ENCODE results near the gene PDE4D. TPM values are rescaled to one million over a fixed set of nuclear protein-coding genes. Genes with fewer than 3 reads are reported as not detected.

Gene PDE4D
- total and polyA plus RNA-seq, 2 donors (not counting 3 experiments of a cell fraction or from before 2014, with no cell fraction given), result 34.5 to 51.2 TPM

- intact Hi-C loops (cut with micrococcal nuclease), result no loop called here
- no TSS peak for BruUV-seq (replicated peaks)
- H3K4me3 ChIP-seq (replicated peaks in 1 of 3; ENCODE audit: insufficient read depth in 1 of 3, low read depth in 1 of 3, low read length in 3 of 3), result no peak overlapping the region
- dilution Hi-C loops (cut with MboI; ENCODE audit: extremely low pct_ligation_motif_present, low sequenced_read_pairs), result no loop called here
- H3K36me3 ChIP-seq (ENCODE audit: control insufficient read depth in 2 of 2, extremely low read depth in 1 of 2, insufficient read depth in 2 of 2, low read length in 2 of 2), result no peaks in the 10 kb centered on the region
- H2AFZ ChIP-seq (ENCODE audit: low read depth, low read length), result no peak overlapping the region
- ChIA-PET POLR2A (no interaction called here), CTCF (no interaction called here)
- TF ChIP-seq GATA2 (IDR thresholded peaks at IDR 0.05; ENCODE audit: insufficient read depth, insufficient read length, low read depth, low read length) (no peak), MAX (IDR thresholded peaks at IDR 0.05; ENCODE audit: insufficient read depth, insufficient read length) (no peak), MYC (IDR thresholded peaks at IDR 0.05; ENCODE audit: low read depth, low read length) (no peak), EZH2 (IDR thresholded peaks at IDR 0.05; ENCODE audit: borderline replicate concordance, low read depth, low read length, severe bottlenecking) (no peak), CTCF (IDR thresholded peaks at IDR 0.05; ENCODE audit: extremely low read depth in 1 of 2, insufficient read depth in 1 of 2, low read depth in 1 of 2, low read length in 2 of 2) (no peak), JUN (IDR thresholded peaks at IDR 0.05; ENCODE audit: borderline replicate concordance, insufficient read depth, insufficient read length, low read depth) (no peak), POLR2A (IDR thresholded peaks at IDR 0.05; ENCODE audit: low read depth, low read length) (no peak), FOS (IDR thresholded peaks at IDR 0.05; ENCODE audit: borderline replicate concordance, insufficient read depth, low read length) (no peak), POLR2AphosphoS5 (IDR thresholded peaks at IDR 0.05; ENCODE audit: insufficient read depth, low read depth, low read length) (no peak)
- no peaks in the 10 kb centered on the region for H3K9me1 ChIP-seq (replicated peaks; ENCODE audit: control insufficient read depth, extremely low read depth, insufficient read depth, low read length)
- H3K79me2 ChIP-seq (ENCODE audit: control insufficient read depth, insufficient read depth, low read length), result no peaks in the 10 kb centered on the region
- no peak overlapping the region for H3K27ac ChIP-seq (ENCODE audit: insufficient read depth, low read depth, low read length)
- H3K4me2 ChIP-seq (ENCODE audit: insufficient read depth, low read length), result no peak overlapping the region
- no peaks in the 10 kb centered on the region for H3K27me3 ChIP-seq (ENCODE audit: control insufficient read depth in 2 of 2, insufficient read depth in 2 of 2, low read length in 2 of 2)
- H3K9me3 ChIP-seq (replicated peaks; ENCODE audit: control insufficient read depth, insufficient read depth, low read length), result no peaks in the 10 kb centered on the region
- no peak overlapping the region for H3K9ac ChIP-seq (replicated peaks; ENCODE audit: extremely low read depth, insufficient read depth, low read length)
- no peaks in the 10 kb centered on the region for H3K4me1 ChIP-seq (ENCODE audit: control insufficient read depth, extremely low read depth, insufficient read depth, low read length)
- H4K20me1 ChIP-seq (replicated peaks; ENCODE audit: control insufficient read depth, extremely low read depth, insufficient read depth, low read length), result no peaks in the 10 kb centered on the region
- FAIRE-seq (no peak), DNase-seq (ENCODE audit: low read depth, low spot score) (no peak)
These were observed 750.6 kb downstream of the PDE4D start for GRCh38 chr5:59142927-59143326.

All from endothelial cell of umbilical vein (primary cell).